ENCODE data around the gene PTCD1. TPM values are rescaled to one million over a fixed set of nuclear protein-coding genes. Genes with fewer than 3 reads are reported as not detected.

PTCD1 gene
- polyA plus RNA-seq, 3 donors from 2014 or later = 0.83 to 3.7 (median 1.4) TPM

- peaks cover 14 to 28% (median 18%) of the 10 kb centered on the region in 3 donors for H3K36me3 Mint-ChIP-seq
Observed at GRCh38 chr7:99409806-99410205, 28.8 kb downstream of the PTCD1 start.

DNA sequence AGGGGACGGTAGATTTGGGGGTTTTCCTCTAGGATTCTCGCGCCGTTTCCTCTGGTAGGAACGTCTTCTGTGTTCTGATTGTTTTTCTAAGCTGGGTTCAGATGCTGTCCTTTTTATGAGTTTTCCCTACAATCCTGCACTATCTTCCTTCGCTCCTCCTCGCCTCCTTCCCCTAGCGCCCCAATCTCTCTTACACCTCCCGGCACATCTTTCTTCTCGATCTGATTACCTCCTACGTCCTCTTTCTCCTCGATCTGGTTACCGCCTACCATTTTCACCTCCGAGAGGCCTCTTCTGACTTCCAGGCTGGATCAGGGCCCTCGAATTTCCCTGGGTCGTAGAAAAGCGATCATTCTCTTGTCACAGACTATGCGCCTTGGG, 29.4 kb downstream of the PTCD1 start:
- Mint-ChIP-seq H3K9me3 (no peaks in the 10 kb centered on the region), H3K4me3 (peak overlapping the region; percentile 90 to 95 (median 94)), H3K36me3 (peaks cover 13 to 28% (median 16%) of the 10 kb centered on the region in 3 donors), H3K27me3 (ENCODE audit: low read depth in 3 of 3) (peaks cover 12 to 25% (median 25%) of the 10 kb centered on the region in 3 donors), H3K27ac (peak overlapping the region; percentile 94 to 98 (median 96)), H3K4me1 (peaks cover 50 to 64% of the 10 kb centered on the region in 2 donors)
- no peak for DNase-seq

More at GRCh38 chr7:99409806-99410205, 28.8 kb downstream of the PTCD1 start:
- H3K4me1 Mint-ChIP-seq = peaks cover 43 to 59% of the 10 kb centered on the region in 2 donors
- H3K27me3 Mint-ChIP-seq (ENCODE audit: low read depth in 3 of 3) = peaks cover 12 to 25% (median 22%) of the 10 kb centered on the region in 3 donors
- no peak for DNase-seq
- no peaks in the 10 kb centered on the region for H3K9me3 Mint-ChIP-seq
- H3K4me3 Mint-ChIP-seq = peak overlapping the region; percentile 90 to 95 (median 94)
- H3K27ac Mint-ChIP-seq = peak overlapping the region; percentile 92 to 97 (median 96)

GRCh38 chr7:99408379-99409191, 30.0 kb downstream of the PTCD1 start, which contains the start of the genes BUD31 and PDAP1:
BUD31 (plus strand) TSS chr7:99408969; CDS start chr7:99411093, 2,124 bp downstream.
PDAP1 (minus strand) TSS chr7:99408597; CDS start chr7:99408548, 49 bp downstream.
- Mint-ChIP-seq H3K27me3 (ENCODE audit: low read depth in 3 of 3) (peaks cover 12 to 25% (median 25%) of the 10 kb centered on the region in 3 donors), H3K4me1 (peaks cover 54 to 68% of the 10 kb centered on the region in 2 donors), H3K4me3 (peak within 1 kb of the TSS; percentile 90 to 95 (median 94)), H3K9me3 (no peaks in the 10 kb centered on the region), H3K36me3 (peaks cover 13 to 32% (median 16%) of the 10 kb centered on the region in 3 donors), H3K27ac (peak within 1 kb of the TSS; percentile 94 to 98 (median 96))
- DNase-seq = peak; percentile 98

DNA sequence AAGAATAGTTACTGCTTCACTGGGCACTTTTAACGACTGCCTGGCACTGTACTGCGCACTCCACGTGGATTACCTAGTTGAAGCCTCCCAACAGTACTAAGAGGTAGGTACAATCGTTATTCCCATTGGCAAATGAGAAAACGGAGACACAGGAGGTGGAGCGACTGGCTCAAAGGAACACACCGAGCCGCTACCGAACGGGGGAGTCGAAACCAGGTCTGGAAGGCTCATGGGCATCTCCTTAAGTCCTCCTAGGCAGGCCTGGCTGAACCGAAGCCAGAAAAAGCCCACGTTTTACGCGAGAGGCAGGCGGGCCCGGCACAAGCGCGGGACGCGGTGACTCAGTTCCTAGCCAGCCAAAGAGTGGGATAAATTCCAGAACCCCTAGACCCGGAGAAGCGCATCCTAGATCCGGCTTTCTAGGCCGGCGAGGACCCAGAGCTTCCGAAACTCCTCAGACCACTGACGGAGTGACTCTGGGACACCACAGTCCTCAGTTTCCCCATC, 30.7 kb downstream of the PTCD1 start:
- Mint-ChIP-seq H3K36me3 (peaks cover 15 to 33% (median 17%) of the 10 kb centered on the region in 3 donors), H3K9me3 (no peaks in the 10 kb centered on the region), H3K27me3 (ENCODE audit: low read depth in 3 of 3) (peaks cover 12 to 25% (median 25%) of the 10 kb centered on the region in 3 donors), H3K4me1 (peaks cover 55 to 68% of the 10 kb centered on the region in 2 donors), H3K27ac (peak overlapping the region; percentile 94 to 98 (median 96)), H3K4me3 (peak overlapping the region; percentile 90 to 95 (median 94))
- no peak for DNase-seq

- peaks cover 54 to 68% of the 10 kb centered on the region in 2 donors for H3K4me1 Mint-ChIP-seq
- no peaks in the 10 kb centered on the region for H3K9me3 Mint-ChIP-seq
- H3K36me3 Mint-ChIP-seq = peaks cover 13 to 26% (median 16%) of the 10 kb centered on the region in 3 donors
- H3K27me3 Mint-ChIP-seq (ENCODE audit: low read depth in 3 of 3) = peaks cover 12 to 25% (median 24%) of the 10 kb centered on the region in 3 donors
- DNase-seq = no peak
- peak overlapping the region; percentile 25 to 94 (median 90) for H3K4me3 Mint-ChIP-seq
- peak overlapping the region; percentile 28 to 98 (median 96) for H3K27ac Mint-ChIP-seq
Observed at GRCh38 chr7:99406557-99406956, 32.0 kb downstream of the PTCD1 start.

GRCh38 chr7:99404977-99405320, 33.6 kb downstream of the PTCD1 start:
- no peaks in the 10 kb centered on the region for H3K9me3 Mint-ChIP-seq
- H3K4me1 Mint-ChIP-seq = peaks cover 50 to 60% of the 10 kb centered on the region in 2 donors
- H3K36me3 Mint-ChIP-seq = peaks cover 12 to 19% (median 12%) of the 10 kb centered on the region in 3 donors
- H3K27ac Mint-ChIP-seq = peak overlapping the region; percentile 35 to 90 (median 74)
- peaks cover 9 to 25% (median 23%) of the 10 kb centered on the region in 3 donors for H3K27me3 Mint-ChIP-seq (ENCODE audit: low read depth in 3 of 3)
- peak overlapping the region in 3 of 5 donors; percentile 29 to 80 (median 58) for H3K4me3 Mint-ChIP-seq
- DNase-seq = peak in 2 of 3 donors; percentile 25 to 71

- Mint-ChIP-seq H3K36me3 (peaks cover 12 to 19% (median 12%) of the 10 kb centered on the region in 3 donors), H3K4me3 (peak overlapping the region in 4 of 5 donors; percentile 29 to 80 (median 46)), H3K4me1 (peaks cover 46 to 55% of the 10 kb centered on the region in 2 donors)
Observed at GRCh38 chr7:99404235-99404976, 34.2 kb downstream of the PTCD1 start.

DNA sequence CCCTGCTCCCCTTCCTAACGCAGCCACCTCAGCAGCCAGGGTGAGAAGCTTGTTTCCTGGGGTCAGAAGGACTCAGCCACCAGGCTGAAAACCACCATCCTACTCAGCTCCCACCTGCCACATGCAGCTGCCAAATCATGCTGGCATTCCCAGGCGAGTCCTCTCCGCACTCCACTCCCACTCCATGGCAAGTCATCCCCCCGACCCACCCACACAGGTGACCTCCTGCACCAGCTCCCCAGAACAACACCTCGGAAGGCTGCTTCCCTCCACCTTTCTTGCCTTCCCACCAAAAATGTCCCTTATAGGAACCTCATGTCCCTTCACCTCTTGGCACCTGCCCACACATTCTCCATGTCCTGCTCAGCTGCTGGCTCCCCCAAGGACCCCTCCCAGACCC, 34.8 kb downstream of the PTCD1 start:
- peaks cover 12 to 20% (median 12%) of the 10 kb centered on the region in 3 donors for H3K36me3 Mint-ChIP-seq
- no peaks in the 10 kb centered on the region for H3K9me3 Mint-ChIP-seq
- DNase-seq = no peak
- H3K27me3 Mint-ChIP-seq (ENCODE audit: low read depth in 3 of 3) = peaks cover 7 to 21% (median 14%) of the 10 kb centered on the region in 3 donors
- peak overlapping the region in 1 of 5 donors; percentile 30 for H3K4me3 Mint-ChIP-seq
- H3K4me1 Mint-ChIP-seq = peaks cover 39 to 50% of the 10 kb centered on the region in 2 donors
- H3K27ac Mint-ChIP-seq = peak overlapping the region; percentile 35 to 90 (median 78)

More at GRCh38 chr7:99404235-99404976, 34.2 kb downstream of the PTCD1 start:
- no peaks in the 10 kb centered on the region for H3K9me3 Mint-ChIP-seq
- peak overlapping the region; percentile 35 to 90 (median 78) for H3K27ac Mint-ChIP-seq
- no peak for DNase-seq
- H3K27me3 Mint-ChIP-seq (ENCODE audit: low read depth in 3 of 3) = peaks cover 9 to 25% (median 21%) of the 10 kb centered on the region in 3 donors

GRCh38 chr7:99402854-99403253, 35.7 kb downstream of the PTCD1 start:
- Mint-ChIP-seq H3K4me3 (no peak overlapping the region), H3K4me1 (peaks cover 38 to 48% of the 10 kb centered on the region in 2 donors), H3K9me3 (no peaks in the 10 kb centered on the region), H3K27ac (peak overlapping the region in 5 of 6 donors; percentile 3 to 82 (median 20)), H3K36me3 (peaks cover 12 to 22% (median 12%) of the 10 kb centered on the region in 3 donors), H3K27me3 (ENCODE audit: low read depth in 3 of 3) (peaks cover 2 to 14% (median 5%) of the 10 kb centered on the region in 3 donors)
- DNase-seq = no peak

- peaks cover 0 to under 1% (median 0%) of the 10 kb centered on the region in 3 donors for H3K27me3 Mint-ChIP-seq (ENCODE audit: low read depth in 3 of 3)
- no peaks in the 10 kb centered on the region for H3K9me3 Mint-ChIP-seq
- peak overlapping the region in 5 of 6 donors; percentile 26 to 73 (median 52) for H3K27ac Mint-ChIP-seq
- DNase-seq = no peak
- H3K4me3 Mint-ChIP-seq = no peak overlapping the region
- peaks cover 21 to 29% of the 10 kb centered on the region in 2 donors for H3K4me1 Mint-ChIP-seq
- H3K36me3 Mint-ChIP-seq = peaks cover 12 to 22% (median 12%) of the 10 kb centered on the region in 3 donors
Observed at GRCh38 chr7:99399597-99399996, 39.0 kb downstream of the PTCD1 start.

DNA sequence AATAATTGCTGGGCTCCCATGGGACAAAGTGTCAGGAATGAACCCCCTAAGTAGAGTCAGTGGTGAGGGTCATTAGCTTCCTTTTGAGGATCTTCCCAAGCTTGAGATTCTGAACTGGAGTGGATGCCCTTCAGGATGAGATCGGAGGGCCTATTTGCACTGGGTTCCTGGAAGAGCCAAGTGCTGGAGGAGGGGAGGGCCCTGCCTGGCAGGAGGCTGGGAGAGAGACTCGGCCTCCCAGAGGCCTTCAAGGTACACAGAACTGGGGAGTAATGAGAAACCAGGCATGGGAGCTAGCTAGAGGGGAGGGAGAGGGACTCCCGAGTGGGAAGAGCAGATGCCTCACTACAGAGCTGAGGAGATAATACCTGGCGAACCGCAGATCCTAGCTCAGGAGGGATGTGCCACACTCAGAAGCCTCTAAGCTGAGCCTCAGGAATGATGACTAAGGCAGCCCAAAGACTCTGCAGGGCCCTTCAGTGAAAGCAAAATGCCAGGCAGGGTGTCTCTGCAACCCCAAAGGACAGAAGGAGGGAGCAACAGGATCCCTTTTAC, 39.6 kb downstream of the PTCD1 start:
- peak overlapping the region; percentile 46 to 84 (median 63) for H3K27ac Mint-ChIP-seq
- DNase-seq = no peak
- H3K36me3 Mint-ChIP-seq = peaks cover 12 to 18% (median 12%) of the 10 kb centered on the region in 3 donors
- H3K9me3 Mint-ChIP-seq = no peaks in the 10 kb centered on the region
- H3K4me1 Mint-ChIP-seq = peaks cover 16 to 29% of the 10 kb centered on the region in 2 donors
- no peaks in the 10 kb centered on the region for H3K27me3 Mint-ChIP-seq (ENCODE audit: low read depth in 3 of 3)
- H3K4me3 Mint-ChIP-seq = no peak overlapping the region

DNA sequence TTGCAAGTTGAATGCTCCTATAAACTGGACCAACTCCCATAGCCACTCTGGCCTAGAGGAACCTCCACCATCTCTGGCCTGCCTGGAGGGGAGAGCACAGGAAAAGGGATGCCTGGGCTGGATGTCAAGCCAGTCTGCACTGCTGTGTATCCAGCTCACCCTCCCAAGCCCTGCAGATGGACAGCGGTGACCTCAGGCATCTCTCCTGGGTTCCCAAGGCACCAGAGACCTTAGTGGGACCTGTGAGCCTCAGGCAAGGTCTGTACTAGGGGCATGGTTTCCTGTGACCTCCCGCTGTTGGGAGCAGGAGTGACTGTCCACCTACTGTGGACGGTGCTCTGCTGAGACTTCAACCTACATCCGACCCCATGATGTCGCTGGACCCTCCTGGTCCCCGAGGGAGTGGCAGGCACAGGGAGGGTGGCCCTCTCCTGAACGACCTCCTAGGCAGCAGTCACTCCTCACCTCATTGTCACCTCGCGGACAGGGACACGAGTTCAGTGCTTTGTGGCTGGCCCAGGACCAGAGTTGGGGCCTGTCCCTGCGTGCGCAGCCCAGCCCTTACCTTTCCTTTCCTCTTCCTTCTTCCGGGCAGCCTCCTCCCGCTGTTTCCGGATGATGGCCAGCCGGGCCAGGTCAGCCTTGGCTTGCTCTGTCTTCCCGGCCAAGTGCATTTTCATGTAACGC, 41.2 kb downstream of the PTCD1 start:
- Mint-ChIP-seq H3K27me3 (ENCODE audit: low read depth in 3 of 3) (peaks cover 0 to 4% (median 4%) of the 10 kb centered on the region in 3 donors), H3K9me3 (no peaks in the 10 kb centered on the region)

More for the DNA sequence above, 41.2 kb downstream of the PTCD1 start:
- no peak overlapping the region for H3K4me3 Mint-ChIP-seq
- peaks cover 4 to 8% (median 4%) of the 10 kb centered on the region in 3 donors for H3K36me3 Mint-ChIP-seq
- no peak for DNase-seq
- H3K27ac Mint-ChIP-seq = peak overlapping the region in 5 of 6 donors; percentile 4 to 74 (median 49)
- H3K4me1 Mint-ChIP-seq = peaks cover 21 to 32% of the 10 kb centered on the region in 2 donors
